Mesenchymal stem cell (in vitro differentiated cells and primary cell): ENCODE results near the gene PIP5K1B.

Experiments
- DNase-seq: peaks from one replicate; pipeline ENCODE4 v3.0.0-alpha.2; 2013
- H2AFZ ChIP-seq: one replicate; pipeline ENCODE4 v1.6.1; 2013; ENCODE audit warnings: low read depth, mild to moderate bottlenecking, control low read depth, inconsistent platforms, low read length, moderate library complexity
- H2AK5ac ChIP-seq: 2 replicates; pipeline ENCODE4 v1.6.1; 2013; ENCODE audit warnings: low read length, moderate library complexity, mild to moderate bottlenecking, inconsistent platforms; ENCODE audit not compliant: severe bottlenecking
- H2BK120ac ChIP-seq: one replicate; pipeline ENCODE4 v1.6.1; 2013; ENCODE audit warnings: low read depth, mild to moderate bottlenecking, inconsistent platforms, low read length, moderate library complexity
- H2BK12ac ChIP-seq, 2 experiments: one replicate each; pipeline ENCODE4 v1.6.1; 2013; ENCODE audit warnings: inconsistent platforms in 2 of 2, low read length in 2 of 2, mild to moderate bottlenecking in 2 of 2, moderate library complexity in 2 of 2, control low read depth in 1 of 2
- H2BK15ac ChIP-seq: one replicate; pipeline ENCODE4 v1.6.1; 2013; ENCODE audit warnings: mild to moderate bottlenecking, low read depth, inconsistent platforms; ENCODE audit not compliant: poor library complexity, severe bottlenecking
- H2BK5ac ChIP-seq: 2 replicates; pipeline ENCODE4 v1.6.1; 2013; ENCODE audit warnings: low read depth, mild to moderate bottlenecking, low read length, control low read depth, inconsistent platforms; ENCODE audit not compliant: poor library complexity, severe bottlenecking
- H3K14ac ChIP-seq, 2 experiments: one replicate each; pipeline ENCODE4 v1.6.1; 2013; ENCODE audit warnings: inconsistent platforms in 2 of 2, low read length in 2 of 2, control low read depth in 1 of 2, mild to moderate bottlenecking in 1 of 2, moderate library complexity in 1 of 2
- H3K18ac ChIP-seq, 2 experiments: one replicate each; pipeline ENCODE4 v1.6.1; 2013; ENCODE audit warnings: inconsistent platforms in 2 of 2, low read length in 2 of 2, control low read depth in 1 of 2, low read depth in 1 of 2, mild to moderate bottlenecking in 1 of 2
- H3K23ac ChIP-seq, 2 experiments: one replicate each; pipeline ENCODE4 v1.6.1; 2013; ENCODE audit warnings: inconsistent platforms in 2 of 2, low read length in 2 of 2, mild to moderate bottlenecking in 2 of 2, moderate library complexity in 2 of 2, control low read depth in 1 of 2
- H3K27ac ChIP-seq: 2 replicates; pipeline ENCODE4 v1.5.1; 2013; ENCODE audit warnings: mild to moderate bottlenecking, moderate library complexity, low read length, control low read depth, inconsistent platforms; ENCODE audit not compliant: poor library complexity, severe bottlenecking
- H3K27me3 ChIP-seq, 2 experiments: 2 replicates each; pipeline versions ENCODE4 v1.6.1 to v1.7.0; 2013; ENCODE audit warnings: low read length in 2 of 2, mild to moderate bottlenecking in 2 of 2, moderate library complexity in 2 of 2, control low read depth in 1 of 2, inconsistent platforms in 1 of 2; ENCODE audit not compliant: control insufficient read depth in 1 of 2, insufficient read depth in 1 of 2
- H3K36me3 ChIP-seq, 2 experiments: 2 replicates each; pipeline versions ENCODE4 v1.6.1 to v1.7.0; 2013; ENCODE audit warnings: low read length in 2 of 2, control low read depth in 1 of 2, inconsistent platforms in 1 of 2, low read depth in 1 of 2, mild to moderate bottlenecking in 1 of 2; ENCODE audit not compliant: insufficient read depth in 2 of 2, control insufficient read depth in 1 of 2
- H3K4ac ChIP-seq, 2 experiments: one replicate each; pipeline ENCODE4 v1.6.1; 2013; ENCODE audit warnings: inconsistent platforms in 2 of 2, low read length in 2 of 2, mild to moderate bottlenecking in 2 of 2, moderate library complexity in 2 of 2, control low read depth in 1 of 2, low read depth in 1 of 2
- H3K4me1 ChIP-seq: 2 replicates; pipeline ENCODE4 v1.6.1; 2013; ENCODE audit warnings: low read depth, low read length, control low read depth; ENCODE audit not compliant: control insufficient read depth, insufficient read depth
- H3K4me2 ChIP-seq: 2 replicates; pipeline ENCODE4 v1.6.1; 2013; ENCODE audit warnings: low read length, mild to moderate bottlenecking, inconsistent platforms; ENCODE audit not compliant: poor library complexity, severe bottlenecking
- H3K4me3 ChIP-seq, 2 experiments: 2 replicates each; pipeline versions ENCODE4 v1.5.1 to v1.7.0; 2013; ENCODE audit warnings: low read length in 2 of 2, mild to moderate bottlenecking in 2 of 2, control low read depth in 1 of 2, low read depth in 1 of 2; ENCODE audit not compliant: insufficient read depth in 1 of 2
- H3K79me1 ChIP-seq: replicated peaks from 2 replicates; pipeline ENCODE4 v1.6.1; 2013; ENCODE audit warnings: mild to moderate bottlenecking, control low read depth, low read length, inconsistent platforms; ENCODE audit not compliant: poor library complexity, severe bottlenecking
- H3K9ac ChIP-seq: 2 replicates; pipeline ENCODE4 v1.7.0; 2013; ENCODE audit warnings: mild to moderate bottlenecking, low read length, moderate library complexity
- H3K9me3 ChIP-seq: 2 replicates; pipeline ENCODE4 v1.7.0; 2013; ENCODE audit warnings: mild to moderate bottlenecking, low read length; ENCODE audit not compliant: control insufficient read depth
- H4K8ac ChIP-seq: one replicate; pipeline ENCODE4 v1.6.1; 2013; ENCODE audit warnings: inconsistent platforms, mild to moderate bottlenecking, low read length, moderate library complexity
- H4K91ac ChIP-seq: one replicate; pipeline ENCODE4 v1.6.1; 2013; ENCODE audit warnings: mild to moderate bottlenecking, low read length, inconsistent platforms
- WGBS: methylation state at CpG from one replicate; pipeline ENCODE4 v1.1.7; 2013; ENCODE audit warnings: mixed read lengths; 5-methylcytosine and 5-hydroxymethylcytosine counted together

The PIP5K1B gene

DNA sequence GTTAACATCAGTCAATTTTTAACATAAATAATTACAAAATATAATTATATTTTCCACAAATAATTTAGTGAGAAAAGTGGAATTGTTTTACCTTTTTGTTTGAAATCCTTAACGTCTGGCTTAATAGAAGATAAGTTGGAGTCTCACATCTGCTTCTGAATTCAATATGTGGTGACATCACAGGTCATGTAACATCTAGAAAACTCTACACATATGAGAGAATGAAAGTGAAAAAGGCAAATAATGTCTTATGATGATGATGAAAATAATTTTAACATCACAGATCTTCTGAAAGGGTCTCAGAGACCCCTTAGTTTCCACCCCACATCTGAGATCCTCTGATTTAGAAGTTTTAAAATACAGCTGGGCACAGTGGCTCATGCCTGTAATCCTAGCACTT lies 227.4 kb downstream of the PIP5K1B start:
- H2BK12ac ChIP-seq: no peak overlapping the region
- WGBS: no CpG with 5 or more reads among the region's 1 CpG
- H3K36me3 ChIP-seq: no peaks in the 10 kb centered on the region
- no peak overlapping the region for H2AK5ac ChIP-seq
- H3K27me3 ChIP-seq: no peaks in the 10 kb centered on the region
- H3K27ac ChIP-seq: no peak overlapping the region
- H3K4me1 ChIP-seq: no peaks in the 10 kb centered on the region
- H4K91ac ChIP-seq: no peak overlapping the region
- no peak overlapping the region for H3K14ac ChIP-seq
- no peak overlapping the region for H2BK15ac ChIP-seq
- H3K23ac ChIP-seq: no peak overlapping the region
- H4K8ac ChIP-seq: no peak overlapping the region
- no peaks in the 10 kb centered on the region for H3K79me1 ChIP-seq
- H2AFZ ChIP-seq: no peak overlapping the region
- H3K4ac ChIP-seq: no peak overlapping the region
- no peak overlapping the region for H3K9ac ChIP-seq
- no peak overlapping the region for H3K4me2 ChIP-seq
- H2BK120ac ChIP-seq: no peak overlapping the region
- H2BK5ac ChIP-seq: no peak overlapping the region
- DNase-seq: no peak
- H3K4me3 ChIP-seq: no peak overlapping the region
- H3K9me3 ChIP-seq: no peaks in the 10 kb centered on the region
- no peak overlapping the region for H3K18ac ChIP-seq

DNA sequence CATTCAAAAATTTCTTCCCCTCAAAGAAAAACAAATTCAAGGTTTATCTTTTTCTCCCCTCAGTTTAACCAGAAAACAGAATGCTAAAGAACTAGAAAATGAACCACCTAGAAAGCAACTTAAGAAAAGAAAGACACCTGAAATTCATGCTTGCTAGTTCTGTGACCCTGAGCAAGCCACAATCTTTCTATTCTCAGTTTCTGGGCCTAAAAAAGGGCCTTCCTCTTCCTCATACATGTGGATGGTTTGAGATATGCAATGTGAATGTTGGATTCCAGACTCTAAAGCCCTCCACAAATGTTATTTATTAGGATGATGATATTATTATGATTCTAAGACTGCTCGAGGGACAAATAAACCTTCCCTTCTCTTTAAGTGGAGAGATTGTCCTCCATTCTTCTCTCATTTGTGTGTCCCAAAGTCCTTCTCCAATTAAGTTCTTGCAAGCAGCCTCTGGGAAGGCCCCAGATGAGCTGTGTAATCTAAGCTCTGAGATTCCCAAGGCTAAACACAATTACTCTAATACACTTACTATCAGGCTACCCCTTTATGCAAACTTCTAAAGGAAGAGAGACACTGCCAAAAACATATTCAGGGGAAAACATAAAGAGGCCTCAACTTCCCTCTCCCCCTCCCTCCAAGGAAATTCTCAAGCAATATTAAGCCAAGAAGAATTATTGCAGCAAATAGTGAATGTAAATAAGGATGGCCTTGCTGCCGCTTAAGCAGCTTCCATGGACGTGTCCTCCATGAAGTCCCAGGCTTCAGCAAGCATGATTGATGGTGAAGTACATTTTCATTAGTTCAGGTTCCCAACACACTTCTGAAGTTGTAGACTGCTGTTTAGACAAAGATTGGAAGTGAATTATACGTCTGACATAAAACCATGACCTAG lies 228.6 kb downstream of the PIP5K1B start:
- Histone ChIP-seq H4K8ac (no peak overlapping the region), H2BK12ac (no peak overlapping the region), H3K9ac (no peak overlapping the region), H2BK15ac (no peak overlapping the region), H3K14ac (no peak overlapping the region), H4K91ac (no peak overlapping the region), H3K4me1 (no peaks in the 10 kb centered on the region), H3K18ac (no peak overlapping the region), H3K36me3 (no peaks in the 10 kb centered on the region), H3K4me3 (no peak overlapping the region), H3K79me1 (no peaks in the 10 kb centered on the region), H2AK5ac (no peak overlapping the region), H3K27me3 (peaks cover 2% of the 10 kb centered on the region in 2 experiments), H2BK120ac (no peak overlapping the region), H3K23ac (no peak overlapping the region), H3K4ac (no peak overlapping the region), H3K4me2 (no peak overlapping the region), H3K9me3 (no peaks in the 10 kb centered on the region), H2AFZ (no peak overlapping the region), H3K27ac (no peak overlapping the region), H2BK5ac (no peak overlapping the region)
- peak; percentile 26 for DNase-seq
- 55% methylated on average over 4 of the region's 4 CpGs for WGBS

- Histone ChIP-seq H3K9me3 (no peaks in the 10 kb centered on the region), H3K4ac (no peak overlapping the region), H3K79me1 (no peaks in the 10 kb centered on the region), H3K4me2 (no peak overlapping the region), H3K4me3 (no peak overlapping the region), H3K9ac (no peak overlapping the region), H2BK120ac (no peak overlapping the region), H2BK5ac (no peak overlapping the region), H2BK12ac (no peak overlapping the region), H3K27ac (no peak overlapping the region), H3K23ac (no peak overlapping the region), H3K27me3 (peaks cover 4% of the 10 kb centered on the region in 2 experiments), H3K14ac (no peak overlapping the region), H2AK5ac (no peak overlapping the region), H4K8ac (no peak overlapping the region), H2AFZ (no peak overlapping the region), H3K4me1 (no peaks in the 10 kb centered on the region), H3K18ac (no peak overlapping the region), H2BK15ac (no peak overlapping the region), H3K36me3 (no peaks in the 10 kb centered on the region), H4K91ac (no peak overlapping the region)
- no CpG with 5 or more reads among the region's 1 CpG for WGBS
- DNase-seq: no peak
Observed at GRCh38 chr9:68934329-68934644, 229.2 kb downstream of the PIP5K1B start.

DNA sequence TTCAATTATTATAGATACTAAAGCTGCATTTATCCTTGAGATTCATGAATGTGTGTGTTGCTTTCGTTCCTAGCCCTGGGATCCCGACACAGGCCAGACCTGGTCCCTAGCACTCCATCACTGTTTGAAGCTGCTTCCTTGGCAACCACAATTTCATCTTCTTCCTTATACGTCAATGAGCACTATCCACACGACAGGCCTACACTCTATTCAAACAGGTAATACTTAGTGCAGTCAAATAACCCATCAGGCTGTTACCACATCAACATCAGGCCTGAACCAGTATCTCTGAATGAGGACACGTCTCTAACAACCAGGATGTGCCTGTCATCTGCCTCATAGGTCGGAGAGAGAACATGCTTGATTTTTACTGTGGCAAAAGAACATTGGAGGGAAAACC lies 235.5 kb downstream of the PIP5K1B start:
- Histone ChIP-seq H3K4me2 (no peak overlapping the region), H3K4me3 (no peak overlapping the region), H4K91ac (no peak overlapping the region), H2AFZ (no peak overlapping the region), H4K8ac (no peak overlapping the region), H2BK15ac (no peak overlapping the region), H3K18ac (no peak overlapping the region), H3K27ac (no peak overlapping the region), H3K4ac (no peak overlapping the region), H2BK12ac (no peak overlapping the region), H3K9me3 (no peaks in the 10 kb centered on the region), H2BK120ac (no peak overlapping the region), H3K36me3 (no peaks in the 10 kb centered on the region), H3K14ac (no peak overlapping the region), H3K23ac (no peak overlapping the region), H3K4me1 (no peaks in the 10 kb centered on the region), H3K27me3 (peaks cover 4 to 9% of the 10 kb centered on the region in 2 experiments), H3K79me1 (no peaks in the 10 kb centered on the region), H2BK5ac (no peak overlapping the region), H2AK5ac (no peak overlapping the region), H3K9ac (no peak overlapping the region)
- 80% methylated on average over 6 of the region's 6 CpGs for WGBS
- DNase-seq: no peak
